Mesendoderm (in vitro differentiated cells): ENCODE data around the gene CHST9.

Experiments
- DNase-seq: peaks from one replicate; pipeline ENCODE4 v3.0.0; 2013
- H2AK5ac ChIP-seq: 2 replicates; pipeline ENCODE4 v1.6.1; 2013; ENCODE audit warnings: low read length, inconsistent platforms
- H2BK120ac ChIP-seq: 2 replicates; pipeline ENCODE4 v1.6.1; 2013; ENCODE audit warnings: low read depth, mild to moderate bottlenecking, low read length, moderate library complexity, mixed read lengths
- H2BK15ac ChIP-seq: replicated peaks from 2 replicates; pipeline ENCODE4 v1.6.1; 2013; ENCODE audit warnings: low read depth, mild to moderate bottlenecking, moderate library complexity
- H2BK5ac ChIP-seq: 2 replicates; pipeline ENCODE4 v1.6.1; 2013; ENCODE audit warnings: low read length, inconsistent platforms
- H3K18ac ChIP-seq: 2 replicates; pipeline ENCODE4 v1.6.1; 2013; ENCODE audit warnings: mild to moderate bottlenecking, low read length, mixed read lengths
- H3K23ac ChIP-seq: one replicate; pipeline ENCODE4 v1.6.1; 2013; ENCODE audit warnings: low read length
- H3K27ac ChIP-seq: 2 replicates; pipeline ENCODE4 v1.5.1; 2013; ENCODE audit warnings: low read depth, mild to moderate bottlenecking, inconsistent platforms, low read length, moderate library complexity
- H3K27me3 ChIP-seq: 2 replicates; pipeline ENCODE4 v1.6.1; 2013; ENCODE audit warnings: low read length, control low read depth, mild to moderate bottlenecking, inconsistent platforms; ENCODE audit not compliant: insufficient read depth, poor library complexity
- H3K36me3 ChIP-seq: 2 replicates; pipeline ENCODE4 v1.6.1; 2013; ENCODE audit warnings: low read length, inconsistent platforms; ENCODE audit not compliant: control insufficient read depth, insufficient read depth
- H3K4ac ChIP-seq: one replicate; pipeline ENCODE4 v1.6.1; 2013; ENCODE audit warnings: low read depth, mild to moderate bottlenecking, low read length, moderate library complexity
- H3K4me1 ChIP-seq: 2 replicates; pipeline ENCODE4 v1.6.1; 2013; ENCODE audit warnings: low read depth, low read length, inconsistent platforms; ENCODE audit not compliant: control insufficient read depth
- H3K4me2 ChIP-seq: 2 replicates; pipeline ENCODE4 v1.6.1; 2013; ENCODE audit warnings: low read length
- H3K4me3 ChIP-seq: 2 replicates; pipeline ENCODE4 v1.5.1; 2013; ENCODE audit warnings: mild to moderate bottlenecking, low read length
- H3K56ac ChIP-seq: one replicate; pipeline ENCODE4 v1.6.1; 2013; ENCODE audit warnings: low read length
- H3K79me1 ChIP-seq: 2 replicates; pipeline ENCODE4 v1.6.1; 2013; ENCODE audit warnings: low read length, inconsistent platforms
- H3K79me2 ChIP-seq: 2 replicates; pipeline ENCODE4 v1.6.1; 2013; ENCODE audit warnings: mild to moderate bottlenecking, low read length; ENCODE audit not compliant: control insufficient read depth, insufficient read depth
- H3K9ac ChIP-seq: 2 replicates; pipeline ENCODE4 v1.6.1; 2013; ENCODE audit warnings: low read length, inconsistent platforms
- H4K5ac ChIP-seq: one replicate; pipeline ENCODE4 v1.6.1; 2013; ENCODE audit warnings: low read length
- H4K8ac ChIP-seq: one replicate; pipeline ENCODE4 v1.6.1; 2013; ENCODE audit warnings: low read depth, mild to moderate bottlenecking, control low read depth, low read length, moderate library complexity
- WGBS: extraction: QIAGEN DNeasy Blood & Tissue Kit; methylation state at CpG from one replicate; pipeline ENCODE4 v1.1.7; 2013; ENCODE audit warnings: low lambda C conversion rate, missing lambda C conversion rate; ENCODE audit not compliant: insufficient coverage; ENCODE audit errors: extremely low coverage; 5-methylcytosine and 5-hydroxymethylcytosine counted together

Gene CHST9

GRCh38 chr18:26911840-26912239, 273.3 kb downstream of the CHST9 start:
- Histone ChIP-seq H2BK5ac (no peak overlapping the region), H3K4me2 (no peak overlapping the region), H3K27me3 (no peaks in the 10 kb centered on the region), H3K23ac (no peak overlapping the region), H2BK120ac (no peak overlapping the region), H4K8ac (no peak overlapping the region), H3K56ac (no peak overlapping the region), H3K9ac (no peak overlapping the region), H3K4ac (no peak overlapping the region), H3K27ac (no peak overlapping the region), H4K5ac (no peak overlapping the region), H2AK5ac (no peak overlapping the region), H3K4me3 (no peak overlapping the region), H3K79me1 (no peaks in the 10 kb centered on the region), H3K4me1 (no peaks in the 10 kb centered on the region), H3K18ac (no peak overlapping the region), H3K36me3 (no peaks in the 10 kb centered on the region), H3K79me2 (no peaks in the 10 kb centered on the region), H2BK15ac (no peak overlapping the region)
- DNase-seq = no peak
- WGBS = no CpG with 5 or more reads among the region's 4 CpGs

- no peak overlapping the region for H2BK120ac ChIP-seq
Observed at GRCh38 chr18:26909599-26910290, 275.4 kb downstream of the CHST9 start.

GRCh38 chr18:26908906-26909305, 276.2 kb downstream of the CHST9 start:
- WGBS = no CpG with 5 or more reads among the region's 3 CpGs
- H2BK15ac ChIP-seq = no peak overlapping the region
- no peak overlapping the region for H2AK5ac ChIP-seq
- H3K4me2 ChIP-seq = no peak overlapping the region
- H3K79me1 ChIP-seq = no peaks in the 10 kb centered on the region
- H3K9ac ChIP-seq = no peak overlapping the region
- H3K79me2 ChIP-seq = no peaks in the 10 kb centered on the region
- no peak overlapping the region for H4K8ac ChIP-seq
- H3K36me3 ChIP-seq = no peaks in the 10 kb centered on the region
- no peak overlapping the region for H4K5ac ChIP-seq
- H3K27ac ChIP-seq = no peak overlapping the region
- no peak overlapping the region for H3K4me3 ChIP-seq
- no peak overlapping the region for H3K4ac ChIP-seq
- no peaks in the 10 kb centered on the region for H3K4me1 ChIP-seq
- H3K27me3 ChIP-seq = no peaks in the 10 kb centered on the region
- H2BK120ac ChIP-seq = no peak overlapping the region
- H2BK5ac ChIP-seq = no peak overlapping the region
- H3K23ac ChIP-seq = no peak overlapping the region
- H3K56ac ChIP-seq = no peak overlapping the region
- H3K18ac ChIP-seq = no peak overlapping the region
- DNase-seq = no peak

More at GRCh38 chr18:26909599-26910290, 275.4 kb downstream of the CHST9 start:
- Histone ChIP-seq H3K27me3 (no peaks in the 10 kb centered on the region), H4K8ac (no peak overlapping the region), H3K36me3 (no peaks in the 10 kb centered on the region), H3K4me1 (no peaks in the 10 kb centered on the region), H3K9ac (no peak overlapping the region), H2BK15ac (no peak overlapping the region), H3K79me1 (no peaks in the 10 kb centered on the region), H3K4ac (no peak overlapping the region), H3K4me3 (no peak overlapping the region), H3K79me2 (no peaks in the 10 kb centered on the region), H3K56ac (no peak overlapping the region), H3K27ac (no peak overlapping the region), H3K23ac (no peak overlapping the region), H4K5ac (no peak overlapping the region), H2AK5ac (no peak overlapping the region), H3K4me2 (no peak overlapping the region), H3K18ac (no peak overlapping the region), H2BK5ac (no peak overlapping the region)
- WGBS = no CpG with 5 or more reads among the region's 5 CpGs
- peak; percentile 80 for DNase-seq

- Histone ChIP-seq H3K36me3 (no peaks in the 10 kb centered on the region), H2BK120ac (no peak overlapping the region), H3K4me2 (no peak overlapping the region), H3K4me3 (no peak overlapping the region), H4K8ac (no peak overlapping the region), H3K79me1 (no peaks in the 10 kb centered on the region), H3K27me3 (no peaks in the 10 kb centered on the region), H2BK15ac (no peak overlapping the region), H3K4me1 (no peaks in the 10 kb centered on the region), H3K23ac (no peak overlapping the region), H3K18ac (no peak overlapping the region), H3K9ac (no peak overlapping the region), H3K56ac (no peak overlapping the region), H3K79me2 (no peaks in the 10 kb centered on the region), H2AK5ac (no peak overlapping the region), H4K5ac (no peak overlapping the region), H3K27ac (no peak overlapping the region), H3K4ac (no peak overlapping the region), H2BK5ac (no peak overlapping the region)
- no peak for DNase-seq
- WGBS = no CpG with 5 or more reads among the region's 5 CpGs
Observed at GRCh38 chr18:26902291-26902690, 282.8 kb downstream of the CHST9 start.

- no peak overlapping the region for H3K23ac ChIP-seq
- H4K8ac ChIP-seq = no peak overlapping the region
- no peak overlapping the region for H2BK5ac ChIP-seq
- no peaks in the 10 kb centered on the region for H3K79me1 ChIP-seq
- no peak overlapping the region for H3K4me2 ChIP-seq
- no peaks in the 10 kb centered on the region for H3K4me1 ChIP-seq
- no peak overlapping the region for H3K56ac ChIP-seq
- no peak overlapping the region for H4K5ac ChIP-seq
- H3K79me2 ChIP-seq = no peaks in the 10 kb centered on the region
- no peaks in the 10 kb centered on the region for H3K27me3 ChIP-seq
- H3K36me3 ChIP-seq = no peaks in the 10 kb centered on the region
- no peak overlapping the region for H2BK15ac ChIP-seq
- no peak overlapping the region for H3K9ac ChIP-seq
- DNase-seq = no peak
- H3K27ac ChIP-seq = no peak overlapping the region
- H3K18ac ChIP-seq = no peak overlapping the region
- no peak overlapping the region for H2BK120ac ChIP-seq
- H2AK5ac ChIP-seq = no peak overlapping the region
- H3K4me3 ChIP-seq = no peak overlapping the region
- H3K4ac ChIP-seq = no peak overlapping the region
Observed at GRCh38 chr18:26901020-26901419, 284.1 kb downstream of the CHST9 start.

- Histone ChIP-seq H3K36me3 (no peaks in the 10 kb centered on the region), H3K4me2 (no peak overlapping the region), H4K8ac (no peak overlapping the region), H2AK5ac (no peak overlapping the region), H3K27ac (no peak overlapping the region), H2BK120ac (no peak overlapping the region), H3K23ac (no peak overlapping the region), H3K79me1 (no peaks in the 10 kb centered on the region), H4K5ac (no peak overlapping the region), H3K4me3 (no peak overlapping the region), H3K27me3 (no peaks in the 10 kb centered on the region), H3K4me1 (no peaks in the 10 kb centered on the region), H3K4ac (no peak overlapping the region), H2BK5ac (no peak overlapping the region), H2BK15ac (no peak overlapping the region), H3K18ac (no peak overlapping the region), H3K79me2 (no peaks in the 10 kb centered on the region), H3K56ac (no peak overlapping the region), H3K9ac (no peak overlapping the region)
- WGBS = no CpG with 5 or more reads among the region's 1 CpG
- DNase-seq = no peak
Observed at GRCh38 chr18:26894426-26894825, 290.7 kb downstream of the CHST9 start.
